ENCODE data around the gene DR1.

DR1 gene

DNA sequence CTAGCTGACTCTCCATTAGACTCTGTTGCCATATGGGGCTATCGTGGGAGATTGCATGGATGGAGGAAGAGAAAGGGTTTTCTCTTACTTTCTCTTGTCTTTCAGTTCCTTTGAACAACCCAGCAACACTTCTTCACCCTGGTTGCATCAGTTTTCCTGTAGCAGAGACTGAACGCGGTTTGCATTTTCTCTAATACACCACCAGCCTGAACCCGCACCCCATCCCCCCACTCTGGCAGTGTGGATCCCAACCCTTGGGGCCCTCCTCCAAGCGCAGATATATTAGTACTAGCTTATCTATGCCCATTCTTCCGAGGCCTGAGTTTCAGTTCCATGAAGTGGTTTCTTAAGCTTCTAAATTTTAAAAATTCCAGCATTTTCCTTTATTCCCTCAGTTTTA, 12.6 kb downstream of the DR1 start:
- Histone ChIP-seq H3K9ac (ENCODE audit: low read length) (no peak overlapping the region), H3K4me3 (ENCODE audit: low read depth, low read length, poor library complexity, severe bottlenecking) (no peak overlapping the region), H3F3A (ENCODE audit: insufficient read depth, low read length) (no peaks in the 10 kb centered on the region), H3K9me2 (ENCODE audit: low read depth, low read length) (no peaks in the 10 kb centered on the region), H4K20me1 (ENCODE audit: insufficient read depth, low read length) (no peaks in the 10 kb centered on the region), H3K27ac (ENCODE audit: low read depth, low read length, poor library complexity, severe bottlenecking) (no peak overlapping the region), H2AFZ (ENCODE audit: low read length) (no peak overlapping the region), H3K9me3 (ENCODE audit: low read length) (no peaks in the 10 kb centered on the region), H3K27me3 (ENCODE audit: insufficient read depth, low read length) (no peaks in the 10 kb centered on the region), H3K79me2 (ENCODE audit: insufficient read depth, low read length) (peaks cover 81% of the 10 kb centered on the region), H3K36me3 (ENCODE audit: insufficient read depth, low read length) (peaks cover 98% of the 10 kb centered on the region), H3K4me2 (ENCODE audit: low read length) (no peak overlapping the region), H3K4me1 (ENCODE audit: insufficient read depth, low read length, severe bottlenecking) (peaks cover 5% of the 10 kb centered on the region)
- no peak for TF ChIP-seq EZH2 (IDR thresholded peaks at IDR 0.05; ENCODE audit: borderline replicate concordance, low read length)
- TF ChIP-seq, protein P1, sequence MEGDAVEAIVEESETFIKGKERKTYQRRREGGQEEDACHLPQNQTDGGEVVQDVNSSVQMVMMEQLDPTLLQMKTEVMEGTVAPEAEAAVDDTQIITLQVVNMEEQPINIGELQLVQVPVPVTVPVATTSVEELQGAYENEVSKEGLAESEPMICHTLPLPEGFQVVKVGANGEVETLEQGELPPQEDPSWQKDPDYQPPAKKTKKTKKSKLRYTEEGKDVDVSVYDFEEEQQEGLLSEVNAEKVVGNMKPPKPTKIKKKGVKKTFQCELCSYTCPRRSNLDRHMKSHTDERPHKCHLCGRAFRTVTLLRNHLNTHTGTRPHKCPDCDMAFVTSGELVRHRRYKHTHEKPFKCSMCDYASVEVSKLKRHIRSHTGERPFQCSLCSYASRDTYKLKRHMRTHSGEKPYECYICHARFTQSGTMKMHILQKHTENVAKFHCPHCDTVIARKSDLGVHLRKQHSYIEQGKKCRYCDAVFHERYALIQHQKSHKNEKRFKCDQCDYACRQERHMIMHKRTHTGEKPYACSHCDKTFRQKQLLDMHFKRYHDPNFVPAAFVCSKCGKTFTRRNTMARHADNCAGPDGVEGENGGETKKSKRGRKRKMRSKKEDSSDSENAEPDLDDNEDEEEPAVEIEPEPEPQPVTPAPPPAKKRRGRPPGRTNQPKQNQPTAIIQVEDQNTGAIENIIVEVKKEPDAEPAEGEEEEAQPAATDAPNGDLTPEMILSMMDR (IDR thresholded peaks at IDR 0.05; ENCODE audit: low read length): no peak

- H3K79me2 ChIP-seq (ENCODE audit: insufficient read depth, low read length): peaks cover 62% of the 10 kb centered on the region
Observed at GRCh38 chr1:93360111-93360510, 14.4 kb downstream of the DR1 start.

GRCh38 chr1:93362237-93362636, 16.5 kb downstream of the DR1 start:
- Histone ChIP-seq H3K4me2 (ENCODE audit: low read length) (no peak overlapping the region), H4K20me1 (ENCODE audit: insufficient read depth, low read length) (no peaks in the 10 kb centered on the region), H3K4me1 (ENCODE audit: insufficient read depth, low read length, severe bottlenecking) (no peaks in the 10 kb centered on the region), H3K27ac (ENCODE audit: low read depth, low read length, poor library complexity, severe bottlenecking) (no peak overlapping the region), H3K9me2 (ENCODE audit: low read depth, low read length) (no peaks in the 10 kb centered on the region), H3K27me3 (ENCODE audit: insufficient read depth, low read length) (no peaks in the 10 kb centered on the region), H3K36me3 (ENCODE audit: insufficient read depth, low read length) (peaks cover 87% of the 10 kb centered on the region), H3K4me3 (ENCODE audit: low read depth, low read length, poor library complexity, severe bottlenecking) (no peak overlapping the region), H3K9me3 (ENCODE audit: low read length) (no peaks in the 10 kb centered on the region), H3K79me2 (ENCODE audit: insufficient read depth, low read length) (peaks cover 42% of the 10 kb centered on the region), H3F3A (ENCODE audit: insufficient read depth, low read length) (no peaks in the 10 kb centered on the region), H3K9ac (ENCODE audit: low read length) (no peak overlapping the region), H2AFZ (ENCODE audit: low read length) (no peak overlapping the region)
- no peak for TF ChIP-seq EZH2 (IDR thresholded peaks at IDR 0.05; ENCODE audit: borderline replicate concordance, low read length)
- TF ChIP-seq, protein P1 (IDR thresholded peaks at IDR 0.05; ENCODE audit: low read length): no peak

More at GRCh38 chr1:93360111-93360510, 14.4 kb downstream of the DR1 start:
- no peak overlapping the region for H3K4me2 ChIP-seq (ENCODE audit: low read length)
- no peaks in the 10 kb centered on the region for H4K20me1 ChIP-seq (ENCODE audit: insufficient read depth, low read length)
- no peaks in the 10 kb centered on the region for H3K9me2 ChIP-seq (ENCODE audit: low read depth, low read length)
- no peaks in the 10 kb centered on the region for H3K4me1 ChIP-seq (ENCODE audit: insufficient read depth, low read length, severe bottlenecking)
- TF ChIP-seq EZH2 (IDR thresholded peaks at IDR 0.05; ENCODE audit: borderline replicate concordance, low read length): no peak
- TF ChIP-seq, protein P1 (IDR thresholded peaks at IDR 0.05; ENCODE audit: low read length): no peak
- H3K9ac ChIP-seq (ENCODE audit: low read length): no peak overlapping the region
- H3K9me3 ChIP-seq (ENCODE audit: low read length): no peaks in the 10 kb centered on the region
- H3K27ac ChIP-seq (ENCODE audit: low read depth, low read length, poor library complexity, severe bottlenecking): no peak overlapping the region
- peaks cover 95% of the 10 kb centered on the region for H3K36me3 ChIP-seq (ENCODE audit: insufficient read depth, low read length)
- H3K27me3 ChIP-seq (ENCODE audit: insufficient read depth, low read length): no peaks in the 10 kb centered on the region
- H3F3A ChIP-seq (ENCODE audit: insufficient read depth, low read length): no peaks in the 10 kb centered on the region
- no peak overlapping the region for H2AFZ ChIP-seq (ENCODE audit: low read length)
- no peak overlapping the region for H3K4me3 ChIP-seq (ENCODE audit: low read depth, low read length, poor library complexity, severe bottlenecking)
